HG03378 (cell line): ENCODE measurements around the gene ADAMTSL4.

ENCODE experiments used
- ATAC-seq: cut with Tn5 transposase; IDR thresholded peaks from one replicate; pipeline ENCODE4 v1.9.1; 2021; ENCODE audit warnings: mild to moderate bottlenecking, moderate library complexity; ENCODE audit not compliant: unreplicated experiment

ADAMTSL4 gene

DNA sequence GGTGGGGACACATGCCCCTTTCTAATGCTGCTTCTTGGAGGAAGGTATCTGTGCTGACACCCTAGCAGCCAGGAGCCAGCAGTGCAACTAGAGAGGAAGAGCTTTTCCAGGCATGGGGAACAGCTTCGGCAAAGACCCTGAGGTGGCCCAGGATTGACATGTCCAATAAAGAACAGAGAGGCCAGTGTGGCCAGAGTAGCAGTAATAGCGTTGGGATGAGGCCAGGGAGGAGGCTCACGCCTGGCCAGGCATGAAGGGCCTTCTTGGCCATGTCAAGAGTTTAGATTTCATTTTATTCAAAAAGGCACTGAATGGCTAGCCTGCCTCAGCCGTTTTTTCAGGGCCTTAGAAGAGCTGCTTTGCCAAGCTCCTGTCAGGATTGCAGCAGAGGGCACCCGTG lies 16.3 kb upstream of the ADAMTSL4 start:
- ATAC-seq = no peak

GRCh38 chr1:150534002-150534401 lies 15.2 kb upstream of the ADAMTSL4 start:
- no peak for ATAC-seq

- no peak for ATAC-seq
Measured at GRCh38 chr1:150535511-150536287, 13.5 kb upstream of the ADAMTSL4 start.

GRCh38 chr1:150536836-150537731 lies 12.1 kb upstream of the ADAMTSL4 start:
- no peak for ATAC-seq

DNA sequence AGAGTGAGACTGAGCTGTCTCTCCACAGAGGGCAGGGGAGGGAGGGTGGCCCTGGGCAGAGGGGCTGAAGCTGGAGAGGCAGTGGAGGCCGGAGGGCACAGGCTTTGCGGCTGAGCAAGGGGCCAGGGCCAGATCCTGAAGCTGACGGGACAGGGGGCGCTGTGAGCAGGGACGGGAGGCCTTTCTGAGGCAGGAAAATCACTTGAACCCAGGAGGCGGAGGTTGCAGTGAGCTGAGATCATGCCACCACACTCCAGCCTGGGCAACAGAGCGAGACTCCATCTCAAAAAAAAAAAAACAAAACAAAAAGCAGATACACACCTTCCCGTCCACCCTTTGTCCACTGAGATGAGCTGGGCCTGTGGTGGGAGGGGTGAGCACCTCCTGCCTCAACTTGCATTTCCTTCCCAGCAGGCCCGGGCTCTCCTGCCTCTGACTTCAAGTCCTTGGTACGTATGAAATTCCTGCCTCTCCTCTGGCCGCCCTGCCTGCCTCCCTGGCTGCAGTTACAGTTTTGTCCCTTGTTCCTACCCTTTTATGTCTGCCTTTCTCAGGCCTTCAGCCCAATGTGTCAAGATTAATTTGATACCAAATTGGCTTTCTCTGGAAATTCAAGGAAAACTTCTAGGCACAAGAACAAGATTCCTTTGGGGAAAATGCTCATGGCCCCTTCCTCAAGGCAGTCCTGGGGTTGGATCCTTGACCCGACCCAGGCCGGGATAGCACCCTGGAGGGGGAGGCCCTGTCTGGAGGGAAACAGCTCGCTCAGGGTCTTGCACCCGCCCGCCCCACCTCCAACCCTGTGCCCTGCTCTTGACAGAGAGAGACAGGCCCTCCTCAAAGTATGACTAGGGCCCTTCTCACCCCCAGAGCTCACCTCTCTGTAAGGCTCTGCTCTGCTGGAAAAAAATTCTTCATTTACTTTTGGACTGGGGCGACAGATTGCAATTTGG lies 11.2 kb upstream of the ADAMTSL4 start:
- no peak for ATAC-seq

DNA sequence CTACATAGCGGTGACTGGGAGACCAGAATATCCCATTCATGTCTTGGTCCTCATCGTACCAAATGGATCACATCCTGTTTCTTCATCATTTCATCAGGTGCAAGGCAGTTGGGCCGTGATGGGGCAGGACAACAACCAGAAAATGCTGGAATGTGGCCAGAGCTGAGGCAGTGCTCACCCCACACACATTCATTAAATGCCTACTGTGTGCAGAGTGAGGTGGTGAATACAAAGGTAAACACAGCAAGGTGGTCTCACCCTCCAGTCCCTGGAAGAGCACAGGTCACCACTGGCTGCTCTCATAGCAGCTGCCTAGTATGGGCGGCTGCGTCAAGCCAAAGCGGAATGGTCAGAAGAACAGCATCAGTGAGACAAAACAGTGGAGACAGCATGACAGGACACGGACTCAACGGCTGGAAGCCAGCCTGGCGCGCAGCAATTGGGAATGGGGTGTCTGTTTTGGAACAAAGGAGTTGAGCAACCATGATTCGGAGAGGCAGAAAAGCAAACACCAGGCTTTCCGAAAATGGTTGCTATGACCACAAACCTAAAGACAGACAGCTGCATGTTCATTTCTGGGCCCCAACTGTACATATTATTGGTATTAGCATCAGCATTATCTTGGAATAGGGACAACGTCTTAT lies 5.6 kb upstream of the ADAMTSL4 start:
- ATAC-seq = no peak

DNA sequence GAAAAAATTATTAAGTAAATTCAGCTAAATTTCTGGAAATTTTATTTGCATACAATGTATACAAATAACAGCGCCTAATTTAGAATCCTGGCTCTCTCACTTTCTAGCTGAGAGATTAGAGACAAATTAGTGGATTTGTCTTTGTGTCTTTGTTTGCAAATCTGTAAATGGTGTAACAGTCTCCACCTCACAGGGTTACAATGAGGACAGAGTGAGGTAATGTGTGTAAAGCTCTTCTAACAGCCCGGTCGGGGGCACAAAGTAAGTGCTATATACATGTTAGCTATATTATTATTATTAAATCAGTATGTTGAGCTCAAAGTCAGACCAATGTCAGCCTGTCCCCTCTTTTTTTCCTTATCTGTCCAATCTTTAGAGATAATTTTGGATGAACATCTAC lies 5.0 kb upstream of the ADAMTSL4 start:
- no peak for ATAC-seq

DNA sequence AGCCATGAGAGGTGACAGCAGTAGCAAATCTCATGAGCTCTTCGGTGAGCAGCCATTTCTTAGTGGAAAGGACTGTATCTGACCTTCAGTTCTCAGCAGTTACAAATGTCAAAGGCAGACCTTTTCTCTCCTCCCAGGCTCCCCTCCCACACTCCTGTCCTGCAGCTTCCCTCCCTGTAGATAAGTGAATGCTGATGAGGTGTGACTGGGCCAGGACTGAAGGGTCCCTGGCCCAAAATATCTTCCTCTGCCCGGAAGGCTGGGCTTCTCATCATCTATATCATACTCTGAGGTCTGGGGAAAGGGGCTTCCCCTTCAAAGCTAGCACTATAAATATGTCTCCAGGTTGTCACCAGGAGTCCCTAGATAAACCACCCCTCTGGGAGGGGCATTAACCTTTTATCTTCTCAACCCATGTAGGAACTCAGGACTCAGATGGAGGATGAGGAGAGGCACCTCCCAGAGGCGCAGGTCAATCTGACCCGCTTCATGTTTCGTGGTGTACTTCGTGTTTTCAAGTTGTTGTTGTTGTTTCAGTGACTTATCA lies 3.6 kb upstream of the ADAMTSL4 start:
- no peak for ATAC-seq

DNA sequence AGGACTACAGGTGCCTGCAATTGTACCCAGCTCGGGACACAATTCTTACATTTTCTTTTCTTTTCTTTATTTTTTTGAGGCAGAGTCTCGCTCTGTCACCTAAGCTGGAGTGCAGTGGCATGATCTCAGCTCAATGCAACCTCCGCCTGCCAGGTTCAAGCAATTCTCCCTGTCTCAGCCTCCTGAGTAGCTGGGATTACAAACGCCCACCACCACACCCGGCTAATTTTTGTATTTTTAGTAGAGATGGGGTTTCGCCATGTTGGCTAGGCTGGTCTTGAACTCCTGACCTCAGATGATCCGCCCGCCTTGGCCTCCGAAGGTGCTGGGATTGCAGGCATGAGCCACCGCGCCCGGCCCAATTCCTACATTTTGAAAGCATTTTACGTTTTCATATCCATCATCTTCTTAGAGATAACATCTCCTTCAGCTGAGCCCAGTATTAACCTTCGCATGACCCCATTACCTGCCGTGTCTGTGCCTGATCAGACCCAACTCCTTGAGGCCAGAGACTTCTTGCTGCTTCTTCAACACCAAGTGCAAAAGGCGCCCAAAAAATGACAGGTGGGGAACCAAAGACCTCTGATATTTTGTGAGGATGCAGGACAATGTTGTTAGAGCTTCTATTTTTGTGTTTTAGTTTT lies 2.8 kb upstream of the ADAMTSL4 start:
- no peak for ATAC-seq

- ATAC-seq = no peak
Measured at GRCh38 chr1:150548324-150548631, 930 bp upstream of the ADAMTSL4 start.

DNA sequence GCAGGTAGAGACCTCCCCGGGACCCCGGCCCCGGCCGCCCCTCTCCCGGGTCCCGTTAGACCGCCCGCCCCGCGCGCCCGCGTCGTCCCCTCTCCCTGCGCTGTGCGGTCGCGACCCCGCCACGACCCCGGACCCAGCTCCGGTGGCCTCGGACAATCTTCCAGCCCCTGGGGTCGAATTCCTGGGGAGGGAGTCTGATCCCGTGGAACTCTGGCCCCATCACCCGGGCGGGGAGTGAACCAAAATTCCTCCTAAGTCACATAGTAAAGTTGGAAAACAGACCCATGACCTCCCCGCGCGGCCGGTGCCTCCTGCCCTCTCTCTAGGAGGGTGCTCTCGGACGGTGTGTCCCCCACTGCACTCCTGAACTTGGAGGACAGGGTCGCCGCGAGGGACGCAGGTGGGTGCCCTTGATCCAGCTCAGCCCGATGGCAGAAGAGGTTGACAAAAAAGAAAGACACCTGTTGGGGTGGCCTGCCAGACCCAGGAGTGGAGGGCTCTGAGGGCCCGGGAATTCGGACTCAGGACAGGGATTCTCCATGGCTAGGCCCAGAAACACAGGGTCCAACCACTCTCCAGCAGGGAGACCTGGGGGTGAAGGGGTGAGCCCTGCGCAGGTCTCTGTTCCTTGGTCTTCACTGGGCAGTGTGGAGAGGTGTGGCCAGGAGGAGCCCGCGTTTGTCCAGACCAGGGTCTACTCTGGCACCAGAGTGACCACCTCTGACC lies 451 bp downstream of the ADAMTSL4 start:
- no peak for ATAC-seq

DNA sequence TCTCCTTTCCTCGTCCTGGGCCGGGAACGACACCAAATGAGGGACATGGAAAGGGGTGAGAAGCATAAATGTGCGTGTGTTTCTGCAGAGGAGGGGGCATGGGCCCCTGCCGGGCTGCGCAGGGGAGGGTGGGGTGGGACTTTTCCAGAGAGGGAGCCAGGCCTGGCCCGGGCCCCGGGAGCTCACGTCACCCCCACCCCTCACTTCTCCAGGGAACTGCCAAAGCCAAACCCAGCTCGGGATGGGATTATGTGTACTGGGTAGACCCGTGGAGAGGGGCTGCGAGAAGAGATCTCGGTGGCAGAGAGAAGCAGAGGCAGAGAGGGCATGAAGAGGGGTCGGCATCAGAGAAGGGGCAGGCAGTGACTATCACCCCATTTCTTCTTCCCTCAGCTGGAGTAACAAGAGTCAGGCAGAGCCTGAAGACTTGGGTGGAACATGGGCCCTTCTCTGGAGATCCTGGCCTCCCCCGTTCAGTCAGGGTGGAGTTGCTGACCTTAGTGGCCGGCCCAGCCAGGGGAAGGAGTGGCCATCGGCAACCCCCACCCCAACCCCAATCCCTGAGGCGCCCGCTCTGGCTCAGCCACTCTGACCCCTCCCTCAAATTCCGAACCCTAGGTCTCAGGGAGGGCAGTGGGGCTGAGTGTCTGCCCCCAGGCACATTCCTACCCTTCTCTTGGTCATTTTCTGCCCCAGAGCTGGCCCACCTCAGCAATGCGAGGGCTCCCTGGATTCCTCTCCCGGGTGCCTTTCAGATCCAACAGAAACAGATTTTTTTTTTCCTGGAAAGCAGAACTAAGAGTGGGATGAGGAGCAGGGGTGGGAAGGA lies 1.2 kb downstream of the ADAMTSL4 start:
- no peak for ATAC-seq

GRCh38 chr1:150551051-150551783 lies 2.0 kb downstream of the ADAMTSL4 start:
- ATAC-seq = no peak

DNA sequence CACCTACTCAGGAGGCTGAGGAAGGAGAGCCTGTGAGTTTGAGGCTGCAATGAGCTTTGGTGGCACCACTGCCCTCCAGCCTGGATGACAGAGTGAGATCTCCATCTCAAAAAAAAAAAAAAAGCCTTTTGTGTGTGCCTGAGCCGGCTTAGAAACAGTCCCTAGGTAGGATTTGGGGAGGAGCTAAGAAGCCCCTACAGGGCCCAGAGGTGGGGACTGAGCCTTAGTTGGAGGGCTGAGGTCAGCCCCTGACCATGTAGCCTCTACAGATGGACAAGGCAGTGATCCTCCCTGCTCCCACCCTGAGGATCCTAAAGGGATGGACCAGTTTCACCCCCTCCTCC lies 2.5 kb downstream of the ADAMTSL4 start:
- no peak for ATAC-seq

GRCh38 chr1:150552128-150552910 lies 3.1 kb downstream of the ADAMTSL4 start:
- ATAC-seq = no peak

- no peak for ATAC-seq
Measured at GRCh38 chr1:150552911-150553289, 3.7 kb downstream of the ADAMTSL4 start.
